Panc1 (cell line): Measurements from ENCODE around the gene FARS2. TPM values are rescaled to one million over a fixed set of nuclear protein-coding genes. Genes with fewer than 3 reads are reported as not detected.
A peak's percentile ranks its signal among the peaks of the same experiment; 100 is the strongest.

Source experiments
- ATAC-seq: fragments of 200-7000 bp; cut with Tn5 transposase; 2 replicates; pipeline ENCODE4 v1.9.1; 2020; ENCODE audit warnings: mild to moderate bottlenecking, moderate library complexity
- BruUV-seq: library from RNA; stranded (reverse); fragments of 400-500 nt; replicated peaks from 2 replicates; lab custom pipeline; 2021; lab: Mats Ljungman, UMichigan
- CTCF ChIA-PET: fragments of 300-600 bp; sonication (Branson Sonifier 250); formaldehyde crosslinking; loops from one replicate; lab custom pipeline; 2022; ENCODE audit warnings: antibody characterized with exemption; lab: Charles Lee
- POLR2A ChIA-PET: fragments of 300-600 bp; sonication (Branson Sonifier 250); formaldehyde crosslinking; loops from one replicate; lab custom pipeline; 2022; ENCODE audit warnings: antibody characterized with exemption; lab: Charles Lee
- DNase-seq: peaks from one replicate; pipeline ENCODE4 v3.0.0-alpha.2; 2010; ENCODE audit warnings: low read depth, low spot score
- H3K27ac ChIP-seq: 2 replicates; pipeline ENCODE4 v1.5.1; 2011; ENCODE audit warnings: mild to moderate bottlenecking, low read length, inconsistent platforms
- H3K27me3 ChIP-seq: fragments of 200-500 bp; sonication (Bioruptor generic); 2 replicates; pipeline ENCODE4 v1.6.0; 2014; ENCODE audit warnings: low read length, inconsistent platforms; ENCODE audit not compliant: control insufficient read depth, insufficient read depth
- H3K36me3 ChIP-seq: fragments of 200-500 bp; sonication (Bioruptor generic); 2 replicates; pipeline ENCODE4 v1.5.1; 2014; ENCODE audit warnings: inconsistent platforms, mild to moderate bottlenecking, low read length, moderate library complexity; ENCODE audit not compliant: control insufficient read depth, insufficient read depth
- H3K4me1 ChIP-seq: 2 replicates; pipeline ENCODE4 v1.5.1; 2011; ENCODE audit warnings: inconsistent platforms, mild to moderate bottlenecking, low read length, moderate library complexity; ENCODE audit not compliant: control insufficient read depth, insufficient read depth
- H3K4me3 ChIP-seq, 2 experiments: 2 replicates each; pipeline ENCODE4 v1.5.1; 2011 to 2012; ENCODE audit warnings: low read depth in 2 of 2, low read length in 2 of 2, mild to moderate bottlenecking in 2 of 2, inconsistent platforms in 1 of 2, moderate library complexity in 1 of 2
- H3K9me3 ChIP-seq: fragments of 200-500 bp; sonication (Bioruptor generic); 2 replicates; pipeline ENCODE4 v1.5.1; 2014; ENCODE audit warnings: low read depth, mild to moderate bottlenecking, inconsistent platforms, low read length, moderate library complexity; ENCODE audit not compliant: control insufficient read depth, insufficient read depth
- CTCF ChIP-seq: fragments of 450-650 bp; IDR thresholded peaks from 2 replicates; pipeline ENCODE4 v1.5.1; 2017; ENCODE audit warnings: mild to moderate bottlenecking
- POLR2AphosphoS5 ChIP-seq: IDR thresholded peaks from 2 replicates; pipeline ENCODE4 v1.6.1; 2012; ENCODE audit warnings: mild to moderate bottlenecking, low read depth, low read length, moderate library complexity
- REST ChIP-seq, 2 experiments: IDR thresholded peaks; 2 replicates each; pipeline ENCODE4 v1.6.1; 2011 to 2012; ENCODE audit warnings: low read depth in 2 of 2, control low read depth in 1 of 2, low read length in 1 of 2, mild to moderate bottlenecking in 1 of 2, moderate library complexity in 1 of 2; ENCODE audit not compliant: insufficient read depth in 1 of 2
- SIN3A ChIP-seq: IDR thresholded peaks from 2 replicates; pipeline ENCODE4 v1.6.1; 2012; ENCODE audit warnings: low read depth, mild to moderate bottlenecking, low read length, moderate library complexity, borderline replicate concordance; ENCODE audit not compliant: insufficient read depth
- TCF7L2 ChIP-seq: IDR thresholded peaks from 2 replicates; pipeline ENCODE4 v1.6.1; 2011; ENCODE audit warnings: mild to moderate bottlenecking, low read depth, low read length, inconsistent platforms
- in situ Hi-C: cut with HindIII; loops from 2 replicates; pipeline ENCODE4 v1.10.0; 2016; ENCODE audit warnings: low sequenced_read_pairs, low pct_unique_long_range_greater_than_20kb
- intact Hi-C: fragments of 100-400 bp; cut with micrococcal nuclease; formaldehyde crosslinking; loops from one replicate; pipeline ENCODE4 v1.10.0; 2022; ENCODE audit not compliant: unreplicated experiment
- total RNA-seq: library from RNA; stranded (reverse); gene quantifications from one replicate; pipeline ENCODE4 v1.2.1, GENCODE V29; 2021; ENCODE audit not compliant: unreplicated experiment

FARS2 gene
- total RNA-seq, 1 experiment from 2014 or later, result 12.8 TPM

- POLR2A ChIA-PET, result no interaction called here
- intact Hi-C loops, result no loop called here
Observed at GRCh38 chr6:5395719-5396118, 134.4 kb downstream of the FARS2 start.

GRCh38 chr6:5398530-5398929, 137.2 kb downstream of the FARS2 start:
- peak; percentile 67; the same call in 1 of the 2 replicates for TF ChIP-seq CTCF
- TF ChIP-seq REST (IDR thresholded peaks at IDR 0.05; ENCODE audit: insufficient read depth in 1 of 2, low read depth in 2 of 2, low read length in 1 of 2), result no peak
- no peak for TF ChIP-seq SIN3A
- Histone ChIP-seq H3K4me1 (no peaks in the 10 kb centered on the region), H3K27me3 (no peaks in the 10 kb centered on the region), H3K36me3 (no peaks in the 10 kb centered on the region), H3K4me3 (no peak overlapping the region), H3K9me3 (no peaks in the 10 kb centered on the region), H3K27ac (no peak overlapping the region)
- BruUV-seq, result no TSS peak
- ChIA-PET CTCF (interaction anchor here (1.0 kb wide), 1 partner anchor 72 kb away, joined by 3 read pairs; no protein-coding TSS in a partner anchor), POLR2A (no interaction called here)
- peak; percentile 78 for ATAC-seq
- in situ Hi-C loops (no loop called here), intact Hi-C loops (loop anchor here (1.0 kb wide), 1 partner anchor 183 kb away; no protein-coding TSS in a partner anchor)
- DNase-seq, result peak; percentile 20

More at GRCh38 chr6:5395719-5396118, 134.4 kb downstream of the FARS2 start:
- in situ Hi-C loops, result no loop called here
- Histone ChIP-seq H3K4me3 (no peak overlapping the region), H3K36me3 (no peaks in the 10 kb centered on the region), H3K4me1 (no peaks in the 10 kb centered on the region), H3K9me3 (no peaks in the 10 kb centered on the region), H3K27me3 (no peaks in the 10 kb centered on the region), H3K27ac (no peak overlapping the region)
- ATAC-seq (no peak), DNase-seq (no peak)
- no TSS peak for BruUV-seq
- CTCF ChIA-PET, result interaction anchor here (0.5 kb wide), 1 partner anchor 928 kb away, joined by 3 read pairs; no protein-coding TSS in a partner anchor
- TF ChIP-seq REST (IDR thresholded peaks at IDR 0.05; ENCODE audit: insufficient read depth in 1 of 2, low read depth in 2 of 2, low read length in 1 of 2), result no peak
- TF ChIP-seq CTCF, result no peak
- no peak for TF ChIP-seq POLR2AphosphoS5
- no peak for TF ChIP-seq TCF7L2
- TF ChIP-seq SIN3A, result no peak
